ENCODE data around the gene CACNG4. TPM values are rescaled to one million over a fixed set of nuclear protein-coding genes. Genes with fewer than 3 reads are reported as not detected.

Gene CACNG4
- total RNA-seq, 2 donors from 2014 or later = 9.5 to 12.9 TPM

DNA sequence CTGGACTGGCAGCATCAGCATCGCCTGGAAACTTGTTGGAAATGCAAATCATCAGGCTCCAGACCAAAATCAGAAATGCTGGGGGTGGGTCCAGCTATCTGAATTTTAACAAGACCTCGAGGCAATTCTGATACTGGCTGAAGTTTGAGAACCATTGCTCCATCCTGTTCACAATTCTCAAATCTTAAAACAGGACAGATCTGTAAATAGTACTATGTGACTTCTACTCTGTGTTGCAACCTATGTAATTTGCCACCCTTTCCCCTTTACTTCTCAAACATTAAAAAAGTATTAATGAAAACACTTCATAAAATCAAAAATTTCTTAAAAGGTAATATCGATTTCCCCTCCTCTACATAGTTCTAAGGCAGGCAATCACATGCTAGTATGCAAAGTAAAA lies 108.4 kb downstream of the CACNG4 start:
- 93% methylated on average over 3 of the region's 3 CpGs for WGBS
- H3K9me3 ChIP-seq = no peaks in the 10 kb centered on the region
- H3K27ac ChIP-seq = no peak overlapping the region
- DNase-seq (ENCODE audit: low spot score) = no peak
- intact Hi-C loops (cut with DNase I) = no loop called here
- H3K27me3 ChIP-seq (replicated peaks; ENCODE audit: insufficient read depth) = no peaks in the 10 kb centered on the region
- H3K4me1 ChIP-seq (replicated peaks) = no peaks in the 10 kb centered on the region
- no peaks in the 10 kb centered on the region for H3K36me3 ChIP-seq
- no peak overlapping the region for H3K4me3 ChIP-seq
- no peak for TF ChIP-seq POLR2A (IDR thresholded peaks at IDR 0.05)
- TF ChIP-seq, protein P1, sequence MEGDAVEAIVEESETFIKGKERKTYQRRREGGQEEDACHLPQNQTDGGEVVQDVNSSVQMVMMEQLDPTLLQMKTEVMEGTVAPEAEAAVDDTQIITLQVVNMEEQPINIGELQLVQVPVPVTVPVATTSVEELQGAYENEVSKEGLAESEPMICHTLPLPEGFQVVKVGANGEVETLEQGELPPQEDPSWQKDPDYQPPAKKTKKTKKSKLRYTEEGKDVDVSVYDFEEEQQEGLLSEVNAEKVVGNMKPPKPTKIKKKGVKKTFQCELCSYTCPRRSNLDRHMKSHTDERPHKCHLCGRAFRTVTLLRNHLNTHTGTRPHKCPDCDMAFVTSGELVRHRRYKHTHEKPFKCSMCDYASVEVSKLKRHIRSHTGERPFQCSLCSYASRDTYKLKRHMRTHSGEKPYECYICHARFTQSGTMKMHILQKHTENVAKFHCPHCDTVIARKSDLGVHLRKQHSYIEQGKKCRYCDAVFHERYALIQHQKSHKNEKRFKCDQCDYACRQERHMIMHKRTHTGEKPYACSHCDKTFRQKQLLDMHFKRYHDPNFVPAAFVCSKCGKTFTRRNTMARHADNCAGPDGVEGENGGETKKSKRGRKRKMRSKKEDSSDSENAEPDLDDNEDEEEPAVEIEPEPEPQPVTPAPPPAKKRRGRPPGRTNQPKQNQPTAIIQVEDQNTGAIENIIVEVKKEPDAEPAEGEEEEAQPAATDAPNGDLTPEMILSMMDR (IDR thresholded peaks at IDR 0.05) = no peak
- no peak for TF ChIP-seq POLR2AphosphoS5 (IDR thresholded peaks at IDR 0.05)

DNA sequence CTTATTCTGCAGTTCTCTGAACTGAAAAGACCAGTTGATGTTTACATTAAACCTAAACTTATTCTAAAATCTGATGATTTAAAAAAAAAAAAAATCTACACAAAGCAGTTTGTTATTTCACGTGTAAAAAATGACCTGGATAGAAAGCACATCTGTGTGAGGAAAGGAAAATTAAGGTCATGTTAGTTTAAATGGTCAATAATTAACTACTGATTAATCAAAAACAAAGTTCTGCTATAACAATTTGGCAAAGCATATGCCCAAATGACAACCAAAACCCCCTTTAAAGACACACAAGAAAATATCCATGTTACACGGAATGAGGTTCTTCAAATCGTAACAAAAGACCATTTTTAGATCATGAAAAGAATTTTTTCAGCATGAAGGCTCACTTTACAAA lies 110.3 kb downstream of the CACNG4 start:
- Histone ChIP-seq H3K4me1 (replicated peaks) (no peaks in the 10 kb centered on the region), H3K36me3 (no peaks in the 10 kb centered on the region), H3K4me3 (no peak overlapping the region), H3K27me3 (replicated peaks; ENCODE audit: insufficient read depth) (no peaks in the 10 kb centered on the region), H3K27ac (no peak overlapping the region), H3K9me3 (no peaks in the 10 kb centered on the region)
- TF ChIP-seq, protein P1 (IDR thresholded peaks at IDR 0.05) = no peak
- TF ChIP-seq POLR2A (IDR thresholded peaks at IDR 0.05) = no peak
- no peak for TF ChIP-seq POLR2AphosphoS5 (IDR thresholded peaks at IDR 0.05)
- 76% methylated on average over 3 of the region's 3 CpGs for WGBS
- DNase-seq (ENCODE audit: low spot score) = no peak
- intact Hi-C loops (cut with DNase I) = no loop called here

DNA sequence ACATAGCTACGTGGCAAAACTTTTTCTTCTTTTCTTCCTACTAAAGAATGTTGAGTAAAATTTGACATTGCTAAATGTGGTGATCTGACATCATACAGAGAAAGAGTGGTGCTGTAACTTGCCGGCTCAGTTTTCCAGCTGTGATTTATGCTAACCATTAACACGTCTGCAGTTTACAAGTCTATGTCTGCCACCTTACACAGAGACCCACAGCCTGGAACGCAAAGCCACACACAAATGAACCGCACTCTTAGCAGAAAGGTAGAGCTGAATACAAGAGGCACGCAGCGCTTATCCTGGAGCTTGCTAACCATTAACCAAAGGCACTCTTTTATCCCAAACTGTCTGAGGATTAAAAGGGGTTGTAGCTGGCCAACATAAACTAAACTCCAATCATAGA lies 111.8 kb downstream of the CACNG4 start:
- H3K4me1 ChIP-seq (replicated peaks) = no peaks in the 10 kb centered on the region
- WGBS = 64% methylated on average over 7 of the region's 7 CpGs
- H3K27me3 ChIP-seq (replicated peaks; ENCODE audit: insufficient read depth) = no peaks in the 10 kb centered on the region
- no peak for DNase-seq (ENCODE audit: low spot score)
- no peaks in the 10 kb centered on the region for H3K9me3 ChIP-seq
- no peaks in the 10 kb centered on the region for H3K36me3 ChIP-seq
- TF ChIP-seq POLR2A (IDR thresholded peaks at IDR 0.05) = no peak
- TF ChIP-seq, protein P1 (IDR thresholded peaks at IDR 0.05) = no peak
- no peak for TF ChIP-seq POLR2AphosphoS5 (IDR thresholded peaks at IDR 0.05)
- intact Hi-C loops (cut with DNase I) = no loop called here
- no peak overlapping the region for H3K27ac ChIP-seq
- H3K4me3 ChIP-seq = no peak overlapping the region

DNA sequence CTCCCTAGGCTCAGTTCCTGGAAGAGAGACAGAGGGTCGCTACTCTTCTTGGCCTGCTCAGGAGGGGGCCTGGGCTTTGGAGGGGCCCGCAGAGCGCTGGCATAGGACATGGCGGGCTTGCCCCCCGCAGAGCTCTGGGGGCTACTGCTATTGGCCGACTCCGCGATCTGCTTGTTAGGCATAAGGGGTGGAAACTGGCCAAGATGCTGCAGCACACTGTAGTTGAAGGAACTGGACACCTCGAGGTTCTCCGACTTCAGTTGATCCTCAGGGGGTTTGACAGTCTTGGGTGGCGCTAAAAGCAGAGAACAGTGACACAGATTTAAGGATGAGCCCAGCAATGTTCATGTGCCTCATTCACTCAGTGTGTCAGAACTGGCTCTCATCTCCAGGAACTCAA lies 113.8 kb downstream of the CACNG4 start:
- intact Hi-C loops (cut with DNase I) = no loop called here
- no peaks in the 10 kb centered on the region for H3K4me1 ChIP-seq (replicated peaks)
- DNase-seq (ENCODE audit: low spot score) = no peak
- H3K4me3 ChIP-seq = no peak overlapping the region
- no peak overlapping the region for H3K27ac ChIP-seq
- H3K36me3 ChIP-seq = no peaks in the 10 kb centered on the region
- 94% methylated on average over 11 of the region's 11 CpGs for WGBS
- no peaks in the 10 kb centered on the region for H3K27me3 ChIP-seq (replicated peaks; ENCODE audit: insufficient read depth)
- TF ChIP-seq POLR2A (IDR thresholded peaks at IDR 0.05) (no peak), POLR2AphosphoS5 (IDR thresholded peaks at IDR 0.05) (no peak)
- TF ChIP-seq, protein P1 (IDR thresholded peaks at IDR 0.05) = no peak
- no peaks in the 10 kb centered on the region for H3K9me3 ChIP-seq

GRCh38 chr17:67079491-67079890 lies 115.0 kb downstream of the CACNG4 start:
- Histone ChIP-seq H3K4me1 (replicated peaks) (no peaks in the 10 kb centered on the region), H3K27me3 (replicated peaks; ENCODE audit: insufficient read depth) (no peaks in the 10 kb centered on the region), H3K4me3 (no peak overlapping the region), H3K27ac (no peak overlapping the region), H3K9me3 (no peaks in the 10 kb centered on the region), H3K36me3 (no peaks in the 10 kb centered on the region)
- TF ChIP-seq POLR2AphosphoS5 (IDR thresholded peaks at IDR 0.05) (no peak), POLR2A (IDR thresholded peaks at IDR 0.05) (no peak)
- TF ChIP-seq, protein P1 (IDR thresholded peaks at IDR 0.05) = no peak
- 93% methylated on average over 2 of the region's 2 CpGs for WGBS
- intact Hi-C loops (cut with DNase I) = no loop called here
- DNase-seq (ENCODE audit: low spot score) = no peak
